Tibial nerve (tissue), 4 donors: Measurements from ENCODE around the gene PLEKHO2. TPM values are rescaled to one million over a fixed set of nuclear protein-coding genes. Genes with fewer than 3 reads are reported as not detected.
A peak's percentile ranks its signal among the peaks of the same experiment; 100 is the strongest.

Experiments
- DNase-seq, 2 donors: peaks; one replicate each; pipeline ENCODE4 v3.0.0-alpha.2; 2019; ENCODE audit warnings: low spot score in 2 of 2
- H3K27ac ChIP-seq, 4 donors: fragments of 200-600 bp; sonication (generic) in 3 of 4; one replicate each; pipeline ENCODE4 v1.5.1; 2017 to 2019; ENCODE audit warnings: mild to moderate bottlenecking in 1 of 4
- H3K27me3 ChIP-seq, 2 donors: fragments of 200-600 bp; sonication (generic) in 1 of 2; one replicate each; pipeline versions ENCODE4 v1.5.1 to v1.6.0; 2017 to 2019
- H3K36me3 ChIP-seq, 3 donors: fragments of 200-600 bp; sonication (generic); one replicate each; pipeline ENCODE4 v1.5.1; 2018 to 2019
- H3K4me1 ChIP-seq, 4 donors: fragments of 200-600 bp; sonication (generic) in 3 of 4; one replicate each; pipeline ENCODE4 v1.5.1; 2017 to 2019
- H3K4me3 ChIP-seq, 4 donors: fragments of 200-600 bp; sonication (generic) in 3 of 4; one replicate each; pipeline ENCODE4 v1.5.1; 2017 to 2019; ENCODE audit warnings: mild to moderate bottlenecking in 1 of 4, moderate library complexity in 1 of 4
- H3K9me3 ChIP-seq, 4 donors: fragments of 200-600 bp; sonication (generic) in 3 of 4; one replicate each; pipeline ENCODE4 v1.5.1; 2017 to 2019
- EP300 ChIP-seq, 2 donors: sonication (generic); formaldehyde crosslinking; IDR thresholded peaks; one replicate each; pipeline ENCODE4 v1.6.1; 2017; ENCODE audit warnings: antibody characterized with exemption in 2 of 2, mild to moderate bottlenecking in 1 of 2
- POLR2A ChIP-seq, 2 donors: fragments of 450-650 bp; IDR thresholded peaks; one replicate each; pipeline ENCODE4 v1.6.1; 2017; ENCODE audit warnings: antibody characterized with exemption in 2 of 2, mild to moderate bottlenecking in 2 of 2, moderate library complexity in 2 of 2
- WGBS, 2 donors: methylation state at CpG; one replicate each; pipeline ENCODE4 v1.1.5; 2018; 5-methylcytosine and 5-hydroxymethylcytosine counted together
- total RNA-seq, 4 donors: library from RNA; depleted of rRNA; stranded (reverse); fragments of >200 nt; gene quantifications; one replicate each; pipeline ENCODE4 v1.1.0, GENCODE V29; 2016
- TF ChIP-seq, protein P1 (sequence below), 5 experiments: fragments of 200-600 bp in 3 of 5; fragments of 450-650 bp in 2 of 5; sonication (generic) in 3 of 5; IDR thresholded peaks; one replicate each; pipeline ENCODE4 v1.5.1; 2016 to 2019; ENCODE audit warnings: antibody characterized with exemption in 5 of 5, mild to moderate bottlenecking in 3 of 5, moderate library complexity in 2 of 5

PLEKHO2 gene
- total RNA-seq, 4 donors from 2014 or later = 40.8 to 69.9 (median 60.2) TPM

GRCh38 chr15:64854041-64854440 lies 12.3 kb downstream of the PLEKHO2 start:
- H3K9me3 ChIP-seq = no peaks in the 10 kb centered on the region
- H3K27me3 ChIP-seq = no peaks in the 10 kb centered on the region
- peaks cover 0 to 43% (median 8%) of the 10 kb centered on the region in 3 donors for H3K36me3 ChIP-seq
- peaks cover 0 to 100% (median 85%) of the 10 kb centered on the region in 4 donors for H3K4me1 ChIP-seq
- no peak overlapping the region for H3K4me3 ChIP-seq
- peak overlapping the region; percentile 16 to 99 (median 83) for H3K27ac ChIP-seq
- 42 to 60% methylated on average over 3 to 4 of the region's 4 CpGs for WGBS, 2 donors
- TF ChIP-seq, protein P1, sequence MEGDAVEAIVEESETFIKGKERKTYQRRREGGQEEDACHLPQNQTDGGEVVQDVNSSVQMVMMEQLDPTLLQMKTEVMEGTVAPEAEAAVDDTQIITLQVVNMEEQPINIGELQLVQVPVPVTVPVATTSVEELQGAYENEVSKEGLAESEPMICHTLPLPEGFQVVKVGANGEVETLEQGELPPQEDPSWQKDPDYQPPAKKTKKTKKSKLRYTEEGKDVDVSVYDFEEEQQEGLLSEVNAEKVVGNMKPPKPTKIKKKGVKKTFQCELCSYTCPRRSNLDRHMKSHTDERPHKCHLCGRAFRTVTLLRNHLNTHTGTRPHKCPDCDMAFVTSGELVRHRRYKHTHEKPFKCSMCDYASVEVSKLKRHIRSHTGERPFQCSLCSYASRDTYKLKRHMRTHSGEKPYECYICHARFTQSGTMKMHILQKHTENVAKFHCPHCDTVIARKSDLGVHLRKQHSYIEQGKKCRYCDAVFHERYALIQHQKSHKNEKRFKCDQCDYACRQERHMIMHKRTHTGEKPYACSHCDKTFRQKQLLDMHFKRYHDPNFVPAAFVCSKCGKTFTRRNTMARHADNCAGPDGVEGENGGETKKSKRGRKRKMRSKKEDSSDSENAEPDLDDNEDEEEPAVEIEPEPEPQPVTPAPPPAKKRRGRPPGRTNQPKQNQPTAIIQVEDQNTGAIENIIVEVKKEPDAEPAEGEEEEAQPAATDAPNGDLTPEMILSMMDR (IDR thresholded peaks at IDR 0.05) = no peak
- TF ChIP-seq EP300 (IDR thresholded peaks at IDR 0.05) (no peak), POLR2A (IDR thresholded peaks at IDR 0.05) (no peak)
- no peak for DNase-seq

- no peak overlapping the region for H3K4me3 ChIP-seq
- 36 to 60% methylated on average over 2 to 3 of the region's 3 CpGs for WGBS, 2 donors
- H3K27me3 ChIP-seq = no peaks in the 10 kb centered on the region
- peak overlapping the region in 3 of 4 donors; percentile 77 to 99 (median 89) for H3K27ac ChIP-seq
- H3K36me3 ChIP-seq = peaks cover 0 to 38% (median 3%) of the 10 kb centered on the region in 3 donors
- TF ChIP-seq, protein P1 (IDR thresholded peaks at IDR 0.05) = no peak
- TF ChIP-seq EP300 (IDR thresholded peaks at IDR 0.05) (no peak), POLR2A (IDR thresholded peaks at IDR 0.05) (no peak)
- no peaks in the 10 kb centered on the region for H3K9me3 ChIP-seq
- H3K4me1 ChIP-seq = peaks cover 0 to 100% (median 90%) of the 10 kb centered on the region in 4 donors
- no peak for DNase-seq
Measured at GRCh38 chr15:64854526-64854925, 12.8 kb downstream of the PLEKHO2 start.

DNA sequence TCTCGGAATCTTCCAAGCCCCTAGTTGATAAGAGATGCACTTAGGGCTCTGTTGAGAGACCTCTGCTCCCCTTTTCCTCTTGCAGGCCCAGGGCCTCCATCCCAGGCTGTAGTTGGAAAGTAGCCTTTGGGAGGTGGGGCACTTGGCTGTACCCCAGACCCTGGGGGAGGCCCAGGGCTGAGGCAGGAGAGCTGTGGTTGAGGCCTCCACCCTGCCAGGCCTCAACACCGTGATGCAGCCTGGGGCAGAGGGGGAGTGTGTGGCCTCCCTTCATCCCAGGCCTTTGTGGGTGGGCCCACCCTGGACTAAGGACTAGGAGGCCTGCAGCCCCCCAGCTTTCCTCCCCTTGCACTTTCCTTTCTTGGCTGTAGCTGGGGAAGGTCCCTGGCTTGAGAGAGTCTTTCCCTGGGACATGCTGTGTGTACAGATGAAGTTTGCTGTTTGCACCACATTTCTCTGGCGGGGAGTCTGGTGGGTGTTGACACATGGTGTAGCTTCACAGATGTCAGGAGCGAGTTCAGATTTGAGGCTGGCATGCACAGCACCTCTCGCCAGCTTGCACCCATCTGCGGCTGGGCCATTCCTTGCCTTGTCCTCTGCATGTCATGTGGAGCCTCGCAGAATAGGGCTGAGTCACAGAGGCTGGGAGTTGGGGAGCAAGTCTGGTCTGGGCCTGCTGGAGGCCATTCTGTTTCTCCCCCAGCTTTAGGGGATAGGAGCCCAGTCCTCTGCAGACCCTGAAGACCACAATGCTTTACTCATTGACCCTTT lies 13.7 kb downstream of the PLEKHO2 start:
- H3K36me3 ChIP-seq = peaks cover 0 to 34% (median 5%) of the 10 kb centered on the region in 3 donors
- peak overlapping the region; percentile 77 to 99 (median 84) for H3K27ac ChIP-seq
- H3K4me3 ChIP-seq = no peak overlapping the region
- H3K27me3 ChIP-seq = no peaks in the 10 kb centered on the region
- TF ChIP-seq EP300 (IDR thresholded peaks at IDR 0.05) (no peak), POLR2A (IDR thresholded peaks at IDR 0.05) (no peak)
- TF ChIP-seq, protein P1 (IDR thresholded peaks at IDR 0.05) = no peak
- no peak for DNase-seq
- peaks cover 0 to 100% (median 91%) of the 10 kb centered on the region in 4 donors for H3K4me1 ChIP-seq
- no peaks in the 10 kb centered on the region for H3K9me3 ChIP-seq
- WGBS, 2 donors = 36 to 45% methylated on average over 6 to 7 of the region's 7 CpGs

- DNase-seq = peak; percentile 39 to 57
- Histone ChIP-seq H3K9me3 (no peaks in the 10 kb centered on the region), H3K4me3 (no peak overlapping the region), H3K27ac (peak overlapping the region; percentile 77 to 99 (median 84)), H3K27me3 (no peaks in the 10 kb centered on the region), H3K4me1 (peaks cover 0 to 100% (median 84%) of the 10 kb centered on the region in 4 donors), H3K36me3 (peaks cover 0 to 39% (median 7%) of the 10 kb centered on the region in 3 donors)
- TF ChIP-seq, protein P1 (IDR thresholded peaks at IDR 0.05) = peak in 1 of 5 experiments; percentile 19
- peak; percentile 33 to 91 for TF ChIP-seq EP300 (IDR thresholded peaks at IDR 0.05)
- TF ChIP-seq POLR2A (IDR thresholded peaks at IDR 0.05) = peak in 1 of 2 donors; percentile 16
- 2 to 9% methylated on average over 5 of the region's 5 CpGs for WGBS, 2 donors
Measured at GRCh38 chr15:64856429-64857145, 14.9 kb downstream of the PLEKHO2 start.
